Heart left ventricle (tissue), 16 donors: Measurements from ENCODE around the gene CXCL16. TPM values are rescaled to one million over a fixed set of nuclear protein-coding genes. Genes with fewer than 3 reads are reported as not detected.

Experiments used
- ATAC-seq, 4 donors: fragments of 200-7000 bp; cut with Tn5 transposase; one replicate each; pipeline ENCODE4 v1.9.1; 2020 to 2022; ENCODE audit warnings: moderate library complexity in 4 of 4, mild to moderate bottlenecking in 3 of 4, moderate number of reproducible peaks in 1 of 4
- DNase-seq, 5 donors: peaks; one replicate each; pipeline ENCODE4 v3.0.0-alpha.2; 2020
- H3K27ac ChIP-seq, 12 donors: fragments of 200-600 bp; sonication (generic) in 4 of 12; one replicate each; pipeline versions ENCODE4 v1.5.0 to v1.8.0; 2016 to 2022; ENCODE audit warnings: mild to moderate bottlenecking in 2 of 12
- H3K27me3 ChIP-seq, 9 donors: fragments of 200-600 bp; sonication (generic) in 2 of 9; one replicate each; pipeline versions ENCODE4 v1.5.1 to v1.8.0; 2016 to 2022; ENCODE audit warnings: mild to moderate bottlenecking in 3 of 9
- H3K36me3 ChIP-seq, 9 donors: fragments of 200-600 bp; sonication (generic) in 2 of 9; one replicate each; pipeline versions ENCODE4 v1.5.0 to v1.8.0; 2018 to 2022; ENCODE audit warnings: mild to moderate bottlenecking in 2 of 9
- H3K4me1 ChIP-seq, 12 donors: fragments of 200-600 bp; sonication (generic) in 4 of 12; one replicate each; pipeline versions ENCODE4 v1.5.0 to v1.8.0; 2016 to 2022; ENCODE audit warnings: mild to moderate bottlenecking in 3 of 12
- H3K4me3 ChIP-seq, 12 donors: fragments of 200-600 bp; sonication (generic) in 4 of 12; one replicate each; pipeline versions ENCODE4 v1.5.0 to v1.8.0; 2017 to 2022; ENCODE audit warnings: mild to moderate bottlenecking in 9 of 12, moderate library complexity in 4 of 12
- H3K9me3 ChIP-seq, 12 donors: fragments of 200-600 bp; sonication (generic) in 4 of 12; one replicate each; pipeline versions ENCODE4 v1.5.0 to v1.8.0; 2016 to 2022; ENCODE audit warnings: mild to moderate bottlenecking in 1 of 12
- CTCF ChIP-seq, 12 donors: fragments of 200-600 bp; sonication (generic) in 4 of 12; IDR thresholded peaks; one replicate each; pipeline versions ENCODE4 v1.5.0 to v1.8.0; 2018 to 2022; ENCODE audit warnings: antibody characterized with exemption in 12 of 12, mild to moderate bottlenecking in 5 of 12
- POLR2A ChIP-seq, 2 donors: fragments of 450-650 bp; IDR thresholded peaks; one replicate each; pipeline ENCODE4 v1.6.1; 2017; ENCODE audit warnings: antibody characterized with exemption in 2 of 2, mild to moderate bottlenecking in 2 of 2, moderate library complexity in 2 of 2
- WGBS, 4 donors: extraction: QIAGEN DNeasy Blood & Tissue Kit in 2 of 4; methylation state at CpG; one replicate each; pipeline versions ENCODE4 v1.1.5 to v1.1.7; 2013 to 2018; 5-methylcytosine and 5-hydroxymethylcytosine counted together
- intact Hi-C, 10 donors: fragments of 100-400 bp; cut with DNase I; formaldehyde crosslinking; loops; one replicate each; pipeline versions ENCODE4 v1.11.1 to v1.14.2; 2022
- polyA plus RNA-seq, 2 donors: library from polyadenylated mRNA; stranded (reverse); fragments of 200-250 nt; gene quantifications; one replicate each; pipeline ENCODE4 v1.2.3, GENCODE V29; 2013
- total RNA-seq, 9 donors: library from RNA; depleted of rRNA in 2 of 9; stranded (reverse); fragments of >200 nt in 2 of 9; fragmentation: NEBNext Ultra II Directional in 3 of 9; extraction: Animal tissue kit (Norgen Biotek cat#: 25700) in 3 of 9; gene quantifications; one replicate each; pipeline versions ENCODE4 v1.1.0 to v1.2.4, GENCODE V29; 2016 to 2023
- donor health status: ischemic (EF 13 %, LVEDD 7.1; RV severe dilation, severe dysfunction).
- donor health status: healthy with polysubstance abuse.
- donor health status: DM: no; HTN: yes; CAD: no.
- donor health status: DM: no; HTN: no; CAD: no.
- donor health status: ischemic (EF 25% LVEDD 6.9; RV normal size, moderate dysfunction).
- donor health status: ischemic (EF 25% LVEDD 5.7; RV mildly dilated, moderate dysfunction).
- donor health status: healthy.
- donor health status: DM: yes; HTN: yes; CAD: no.
- donor health status: ischemic (EF 35%, LVEDD 5.7; RV mildly dilated, moderate dysfunction).
- donor health status: nonischemic (EF 11% LVEDD 7.7; RV severe dilation, severe dysfunction).
- donor health status: DM: yes; HTN: yes; CAD: no.
- donor health status: PGD.
- donor health status: ischemic (EF 29% LVEDD 5.4; RV normal size, mild dysfunction).
- donor health status: nonischemic (EF 23%, LVEDD 6.1; RV moderate dilation, normal function).

The CXCL16 gene
- total and polyA plus RNA-seq, 11 donors = 1.3 to 42.5 (median 4.2) TPM

GRCh38 chr17:4735876-4736651 lies 3.7 kb downstream of the CXCL16 start:
- intact Hi-C loops = loop anchor here in 4 of 10 donors (5.0 to 10.0 kb wide), 3 partner anchors 49 to 251 kb away; partner anchors contain the start of genes CAMTA2 (in 1 of the 4), GLTPD2 (in 1 of the 4) and VMO1 (in 1 of the 4)
- 72 to 77% (median 75%) methylated on average over 9 of the region's 9 CpGs for WGBS, 4 donors
- Histone ChIP-seq H3K27ac (peak overlapping the region in 2 of 12 donors; percentile 20 to 79), H3K4me1 (peaks cover 0 to 65% (median 18%) of the 10 kb centered on the region in 12 donors), H3K36me3 (peaks cover 0 to 19% (median 0%) of the 10 kb centered on the region in 9 donors), H3K9me3 (no peaks in the 10 kb centered on the region), H3K27me3 (peaks cover 0 to 15% (median 0%) of the 10 kb centered on the region in 9 donors), H3K4me3 (no peak overlapping the region)
- TF ChIP-seq POLR2A (IDR thresholded peaks at IDR 0.05) (no peak), CTCF (IDR thresholded peaks at IDR 0.05) (no peak)
- no peak for DNase-seq
- ATAC-seq = peak in 2 of 4 donors; percentile 1 to 5

GRCh38 chr17:4734857-4735475 lies 4.8 kb downstream of the CXCL16 start:
- WGBS, 4 donors = 90 to 94% (median 91%) methylated on average over 8 of the region's 8 CpGs
- intact Hi-C loops = loop anchor here (5.0 to 10.0 kb wide), 5 partner anchors 50 to 252 kb away; partner anchors contain the start of genes GLTPD2 (in 6 of the 10), VMO1 (in 6 of the 10) and CAMTA2 (in 1 of the 10)
- no peak overlapping the region for H3K4me3 ChIP-seq
- H3K4me1 ChIP-seq = peaks cover 0 to 66% (median 20%) of the 10 kb centered on the region in 12 donors
- H3K9me3 ChIP-seq = no peaks in the 10 kb centered on the region
- DNase-seq (no peak), ATAC-seq (no peak)
- peaks cover 0 to 15% (median 0%) of the 10 kb centered on the region in 9 donors for H3K27me3 ChIP-seq
- peaks cover 0 to 19% (median 0%) of the 10 kb centered on the region in 9 donors for H3K36me3 ChIP-seq
- TF ChIP-seq POLR2A (IDR thresholded peaks at IDR 0.05) (no peak), CTCF (IDR thresholded peaks at IDR 0.05) (no peak)
- H3K27ac ChIP-seq = peak overlapping the region in 1 of 12 donors; percentile 91

- ATAC-seq (no peak), DNase-seq (peak in 2 of 5 donors; percentile 48 to 55)
- no peaks in the 10 kb centered on the region for H3K9me3 ChIP-seq
- intact Hi-C loops = loop anchor here (2.0 to 10.0 kb wide), 5 partner anchors 52 to 154 kb away; partner anchors contain the start of genes GLTPD2 (in 6 of the 10) and VMO1 (in 6 of the 10)
- H3K4me3 ChIP-seq = no peak overlapping the region
- TF ChIP-seq POLR2A (IDR thresholded peaks at IDR 0.05) (no peak), CTCF (IDR thresholded peaks at IDR 0.05) (peak in 2 of 12 donors; percentile 8 to 10)
- H3K36me3 ChIP-seq = peaks cover 0 to 19% (median 0%) of the 10 kb centered on the region in 9 donors
- H3K27me3 ChIP-seq = peaks cover 0 to 4% (median 0%) of the 10 kb centered on the region in 9 donors
- H3K27ac ChIP-seq = peak overlapping the region in 3 of 12 donors; percentile 24 to 91 (median 62)
- 82 to 84% (median 84%) methylated on average over 6 of the region's 6 CpGs for WGBS, 4 donors
- H3K4me1 ChIP-seq = peaks cover 0 to 55% (median 11%) of the 10 kb centered on the region in 12 donors
Measured at GRCh38 chr17:4733073-4733531, 6.6 kb downstream of the CXCL16 start.
